Glutamatergic neuron (in vitro differentiated cells): ENCODE measurements around the gene GAB3. TPM values are rescaled to one million over a fixed set of nuclear protein-coding genes. Genes with fewer than 3 reads are reported as not detected.

ENCODE experiments used
- DNase-seq: peaks from one replicate; pipeline ENCODE4 v3.0.0; 2022
- H3K27ac Mint-ChIP-seq: one replicate; pipeline ENCODE4 v1.8.0; 2020; ENCODE audit warnings: mild to moderate bottlenecking, mixed read lengths, inconsistent platforms; ENCODE audit not compliant: unreplicated experiment
- H3K27me3 Mint-ChIP-seq: one replicate; pipeline ENCODE4 v1.8.0; 2020; ENCODE audit warnings: mild to moderate bottlenecking, moderate library complexity, mixed read lengths, inconsistent platforms; ENCODE audit not compliant: unreplicated experiment
- H3K36me3 Mint-ChIP-seq: one replicate; pipeline ENCODE4 v1.8.0; 2020; ENCODE audit warnings: mild to moderate bottlenecking, mixed read lengths, inconsistent platforms; ENCODE audit not compliant: unreplicated experiment
- H3K4me1 Mint-ChIP-seq: one replicate; pipeline ENCODE4 v1.8.0; 2020; ENCODE audit warnings: mild to moderate bottlenecking, low read depth, mixed read lengths, inconsistent platforms; ENCODE audit not compliant: unreplicated experiment
- H3K4me3 Mint-ChIP-seq: one replicate; pipeline ENCODE4 v1.8.0; 2020; ENCODE audit warnings: mild to moderate bottlenecking, mixed read lengths, inconsistent platforms; ENCODE audit not compliant: unreplicated experiment
- H3K9me3 Mint-ChIP-seq: one replicate; pipeline ENCODE4 v1.8.0; 2020; ENCODE audit warnings: mild to moderate bottlenecking, moderate library complexity, mixed read lengths, inconsistent platforms; ENCODE audit not compliant: unreplicated experiment
- total RNA-seq: library from RNA; stranded (reverse); fragmentation: NEBNext Ultra II Directional; extraction: Animal tissue kit (Norgen Biotek cat#: 25700); gene quantifications from one replicate; pipeline ENCODE4 v1.2.1, GENCODE V29; 2021; ENCODE audit not compliant: unreplicated experiment
- TF ChIP-seq, protein P1 (sequence below): fragments of 200-600 bp; sonication (generic); IDR thresholded peaks from one replicate; pipeline ENCODE4 v1.5.0; 2021; ENCODE audit not compliant: partially characterized antibody, unreplicated experiment

The GAB3 gene
- total RNA-seq, 1 donor from 2014 or later, result 9.6 TPM

DNA sequence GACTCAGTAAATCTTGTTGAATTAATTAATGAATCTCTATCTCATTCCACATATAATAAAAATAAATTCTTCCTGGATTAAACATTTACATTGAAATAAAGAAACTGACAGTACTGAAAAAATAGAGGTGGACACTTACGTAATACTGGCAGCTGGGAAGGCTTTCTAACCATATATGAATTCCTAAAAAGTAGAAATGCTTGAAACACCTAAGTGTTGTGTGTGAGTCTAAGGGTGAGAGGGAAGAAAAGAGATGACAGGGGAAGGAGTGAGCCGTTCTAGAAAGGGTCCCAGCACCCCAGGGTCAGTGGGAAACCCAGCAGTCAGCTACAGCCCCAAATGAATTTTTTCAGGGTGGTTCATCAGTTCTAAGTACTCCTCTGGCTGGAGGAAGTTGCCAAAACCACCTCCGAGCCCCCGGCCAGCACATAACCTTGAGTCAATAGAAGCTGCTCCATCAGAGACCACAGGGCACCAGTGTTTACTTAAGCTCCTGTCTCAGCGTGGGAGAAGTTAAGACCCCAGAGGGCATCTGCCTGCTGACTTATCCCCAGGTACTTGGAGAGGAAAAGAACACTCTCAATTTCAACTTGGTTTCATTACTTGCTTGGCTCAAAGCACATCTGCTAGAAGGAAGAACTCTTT is 18.3 kb downstream of the GAB3 start:
- Mint-ChIP-seq H3K27ac (no peak overlapping the region), H3K9me3 (no peaks in the 10 kb centered on the region), H3K27me3 (no peaks in the 10 kb centered on the region), H3K4me1 (peaks cover 4% of the 10 kb centered on the region), H3K4me3 (no peak overlapping the region), H3K36me3 (no peaks in the 10 kb centered on the region)
- TF ChIP-seq, protein P1, sequence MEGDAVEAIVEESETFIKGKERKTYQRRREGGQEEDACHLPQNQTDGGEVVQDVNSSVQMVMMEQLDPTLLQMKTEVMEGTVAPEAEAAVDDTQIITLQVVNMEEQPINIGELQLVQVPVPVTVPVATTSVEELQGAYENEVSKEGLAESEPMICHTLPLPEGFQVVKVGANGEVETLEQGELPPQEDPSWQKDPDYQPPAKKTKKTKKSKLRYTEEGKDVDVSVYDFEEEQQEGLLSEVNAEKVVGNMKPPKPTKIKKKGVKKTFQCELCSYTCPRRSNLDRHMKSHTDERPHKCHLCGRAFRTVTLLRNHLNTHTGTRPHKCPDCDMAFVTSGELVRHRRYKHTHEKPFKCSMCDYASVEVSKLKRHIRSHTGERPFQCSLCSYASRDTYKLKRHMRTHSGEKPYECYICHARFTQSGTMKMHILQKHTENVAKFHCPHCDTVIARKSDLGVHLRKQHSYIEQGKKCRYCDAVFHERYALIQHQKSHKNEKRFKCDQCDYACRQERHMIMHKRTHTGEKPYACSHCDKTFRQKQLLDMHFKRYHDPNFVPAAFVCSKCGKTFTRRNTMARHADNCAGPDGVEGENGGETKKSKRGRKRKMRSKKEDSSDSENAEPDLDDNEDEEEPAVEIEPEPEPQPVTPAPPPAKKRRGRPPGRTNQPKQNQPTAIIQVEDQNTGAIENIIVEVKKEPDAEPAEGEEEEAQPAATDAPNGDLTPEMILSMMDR, result no peak
- no peak for DNase-seq

DNA sequence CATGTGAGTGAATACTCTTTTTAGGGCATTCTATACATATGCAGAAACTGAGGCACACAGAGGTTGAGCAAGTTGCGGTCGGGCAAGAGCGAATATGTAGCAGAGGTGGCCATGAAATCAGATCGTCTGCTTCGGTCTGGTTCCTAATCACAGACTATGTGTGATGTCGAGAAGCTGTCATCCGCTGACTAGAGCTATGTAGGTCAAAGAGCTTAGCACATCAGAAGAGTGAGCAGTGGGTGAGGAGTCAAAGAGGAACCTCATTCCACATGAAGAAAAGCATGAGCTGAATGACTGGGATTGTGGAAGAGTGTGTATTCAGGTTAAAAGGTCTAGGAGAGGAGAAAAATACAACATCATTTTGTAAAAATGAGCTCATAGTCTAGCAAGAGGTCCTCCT is 19.0 kb downstream of the GAB3 start:
- no peaks in the 10 kb centered on the region for H3K36me3 Mint-ChIP-seq
- no peak for DNase-seq
- H3K4me3 Mint-ChIP-seq, result no peak overlapping the region
- H3K27ac Mint-ChIP-seq, result no peak overlapping the region
- TF ChIP-seq, protein P1, result no peak
- H3K4me1 Mint-ChIP-seq, result peaks cover 4% of the 10 kb centered on the region
- H3K27me3 Mint-ChIP-seq, result no peaks in the 10 kb centered on the region
- no peaks in the 10 kb centered on the region for H3K9me3 Mint-ChIP-seq

DNA sequence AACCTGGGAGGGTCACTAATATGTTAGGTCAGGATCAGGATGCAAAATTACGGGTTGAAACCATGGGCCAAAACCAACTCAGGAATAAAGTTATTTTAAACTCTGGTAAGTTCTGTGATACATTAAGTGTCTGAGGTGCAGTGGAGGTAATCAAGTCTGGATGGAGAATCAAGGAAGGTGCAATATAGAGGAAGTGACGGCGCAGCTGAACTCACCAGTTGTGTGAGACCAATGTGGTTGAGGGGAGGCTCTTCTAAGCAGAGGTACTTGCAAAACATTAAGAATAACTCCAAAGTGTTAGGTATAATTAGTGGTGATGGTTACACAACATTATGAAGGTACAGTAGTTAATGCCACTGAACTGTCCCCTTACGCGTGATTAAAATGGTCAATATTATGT is 19.7 kb downstream of the GAB3 start:
- Mint-ChIP-seq H3K36me3 (no peaks in the 10 kb centered on the region), H3K27ac (no peak overlapping the region), H3K9me3 (no peaks in the 10 kb centered on the region), H3K4me3 (no peak overlapping the region), H3K27me3 (no peaks in the 10 kb centered on the region), H3K4me1 (peaks cover 4% of the 10 kb centered on the region)
- TF ChIP-seq, protein P1, result no peak
- DNase-seq, result no peak

DNA sequence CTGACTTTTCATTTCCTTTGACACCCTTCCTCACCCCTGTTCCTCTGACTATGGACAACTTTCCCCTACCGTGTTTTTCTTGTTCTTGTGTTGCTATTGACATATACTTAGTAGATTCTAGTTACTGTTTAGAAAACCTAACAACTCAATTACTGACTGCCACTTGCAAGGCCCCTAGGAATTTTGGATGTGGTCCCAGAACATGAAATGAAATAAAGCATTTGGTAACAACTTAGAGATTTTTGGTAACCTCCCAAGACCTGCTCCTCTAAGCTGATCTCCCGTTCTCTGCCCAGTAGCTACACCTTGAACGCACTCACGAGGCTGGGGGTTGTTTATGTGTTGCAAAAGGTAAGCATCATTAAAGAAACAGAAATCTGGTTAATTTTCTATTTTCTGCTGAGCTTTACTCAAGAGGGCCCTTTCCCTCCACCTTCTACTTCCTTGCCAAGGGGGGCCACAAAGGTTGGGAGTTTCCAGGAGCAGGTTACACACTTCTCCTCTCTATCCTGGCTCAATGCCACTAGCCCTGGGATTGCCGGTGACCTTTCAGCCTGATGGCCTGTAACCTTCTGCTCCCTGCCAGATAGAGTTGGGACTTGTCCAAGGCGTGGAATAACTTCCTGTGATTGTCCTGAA is 20.5 kb downstream of the GAB3 start:
- peaks cover under 1% of the 10 kb centered on the region for H3K4me1 Mint-ChIP-seq
- TF ChIP-seq, protein P1, result no peak
- H3K9me3 Mint-ChIP-seq, result no peaks in the 10 kb centered on the region
- no peaks in the 10 kb centered on the region for H3K27me3 Mint-ChIP-seq
- H3K27ac Mint-ChIP-seq, result no peak overlapping the region
- H3K36me3 Mint-ChIP-seq, result no peaks in the 10 kb centered on the region
- H3K4me3 Mint-ChIP-seq, result no peak overlapping the region
- no peak for DNase-seq

DNA sequence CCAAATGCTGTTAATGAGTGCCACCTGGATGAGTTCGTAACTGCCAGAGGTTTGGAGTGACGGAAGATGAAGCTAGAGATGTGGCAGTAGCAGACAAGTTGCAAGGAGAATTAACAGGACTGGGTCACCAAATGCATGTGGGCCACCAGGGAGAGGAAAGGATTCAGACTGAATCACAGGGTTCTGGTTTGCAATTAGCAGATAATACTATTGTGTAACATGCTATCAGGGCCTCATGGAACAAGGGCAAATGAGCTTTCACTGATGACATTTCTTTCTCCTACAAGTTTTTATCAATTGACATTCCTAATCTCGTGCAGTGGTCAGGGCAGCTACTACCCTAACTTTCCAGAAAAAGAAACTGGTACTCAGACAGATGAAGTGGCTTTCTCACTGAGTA is 21.4 kb downstream of the GAB3 start:
- H3K4me3 Mint-ChIP-seq, result no peak overlapping the region
- no peaks in the 10 kb centered on the region for H3K9me3 Mint-ChIP-seq
- DNase-seq, result no peak
- TF ChIP-seq, protein P1, result no peak
- no peaks in the 10 kb centered on the region for H3K27me3 Mint-ChIP-seq
- no peaks in the 10 kb centered on the region for H3K36me3 Mint-ChIP-seq
- H3K4me1 Mint-ChIP-seq, result no peaks in the 10 kb centered on the region
- H3K27ac Mint-ChIP-seq, result no peak overlapping the region
